ENCODE measurements around the gene DNAH2.

DNAH2 gene

GRCh38 chr17:7703584-7704479, 13.7 kb upstream of the DNAH2 start:
- DNase-seq (ENCODE audit: low read depth) = no peak

- DNase-seq (ENCODE audit: low read depth) = no peak
Observed at GRCh38 chr17:7704601-7705268, 12.8 kb upstream of the DNAH2 start, which contains the start of gene EFNB3. Gene EFNB3 (plus strand): TSS chr17:7705202. CDS start chr17:7705599, 397 bp downstream.

GRCh38 chr17:7705269-7706255, 12.0 kb upstream of the DNAH2 start:
- DNase-seq (ENCODE audit: low read depth) = no peak

GRCh38 chr17:7706631-7707354, 10.8 kb upstream of the DNAH2 start:
- no peak for DNase-seq (ENCODE audit: low read depth)

GRCh38 chr17:7707446-7707845, 10.1 kb upstream of the DNAH2 start:
- DNase-seq (ENCODE audit: low read depth) = no peak

GRCh38 chr17:7707858-7708750, 9.4 kb upstream of the DNAH2 start:
- DNase-seq (ENCODE audit: low read depth) = no peak

GRCh38 chr17:7709031-7709430, 8.5 kb upstream of the DNAH2 start:
- no peak for DNase-seq (ENCODE audit: low read depth)

GRCh38 chr17:7710301-7710700, 7.2 kb upstream of the DNAH2 start:
- no peak for DNase-seq (ENCODE audit: low read depth)

- no peak for DNase-seq (ENCODE audit: low read depth)
Observed at GRCh38 chr17:7711051-7711755, 6.3 kb upstream of the DNAH2 start.

- DNase-seq (ENCODE audit: low read depth) = no peak
Observed at GRCh38 chr17:7712111-7712771, 5.3 kb upstream of the DNAH2 start.

- no peak for DNase-seq (ENCODE audit: low read depth)
Observed at GRCh38 chr17:7713782-7714181, 3.8 kb upstream of the DNAH2 start.

GRCh38 chr17:7714721-7715594, 2.6 kb upstream of the DNAH2 start:
- DNase-seq (ENCODE audit: low read depth) = no peak

- DNase-seq (ENCODE audit: low read depth) = no peak
Observed at GRCh38 chr17:7715936-7716886, 1.3 kb upstream of the DNAH2 start.

- DNase-seq (ENCODE audit: low read depth) = no peak
Observed at GRCh38 chr17:7717756-7718350, 309 bp downstream of the DNAH2 start.

GRCh38 chr17:7719661-7720060, 2.1 kb downstream of the DNAH2 start:
- DNase-seq (ENCODE audit: low read depth) = no peak

GRCh38 chr17:7720125-7720524, 2.6 kb downstream of the DNAH2 start:
- no peak for DNase-seq (ENCODE audit: low read depth)

GRCh38 chr17:7721612-7722011, 4.1 kb downstream of the DNAH2 start:
- no peak for DNase-seq (ENCODE audit: low read depth)
